GF-D8 (cell line): Measurements from ENCODE around the gene CPNE5.

Source experiments
- DNase-seq: peaks from one replicate; lab custom pipeline; 2025; lab: John Stamatoyannopoulos, UW

Gene CPNE5

DNA sequence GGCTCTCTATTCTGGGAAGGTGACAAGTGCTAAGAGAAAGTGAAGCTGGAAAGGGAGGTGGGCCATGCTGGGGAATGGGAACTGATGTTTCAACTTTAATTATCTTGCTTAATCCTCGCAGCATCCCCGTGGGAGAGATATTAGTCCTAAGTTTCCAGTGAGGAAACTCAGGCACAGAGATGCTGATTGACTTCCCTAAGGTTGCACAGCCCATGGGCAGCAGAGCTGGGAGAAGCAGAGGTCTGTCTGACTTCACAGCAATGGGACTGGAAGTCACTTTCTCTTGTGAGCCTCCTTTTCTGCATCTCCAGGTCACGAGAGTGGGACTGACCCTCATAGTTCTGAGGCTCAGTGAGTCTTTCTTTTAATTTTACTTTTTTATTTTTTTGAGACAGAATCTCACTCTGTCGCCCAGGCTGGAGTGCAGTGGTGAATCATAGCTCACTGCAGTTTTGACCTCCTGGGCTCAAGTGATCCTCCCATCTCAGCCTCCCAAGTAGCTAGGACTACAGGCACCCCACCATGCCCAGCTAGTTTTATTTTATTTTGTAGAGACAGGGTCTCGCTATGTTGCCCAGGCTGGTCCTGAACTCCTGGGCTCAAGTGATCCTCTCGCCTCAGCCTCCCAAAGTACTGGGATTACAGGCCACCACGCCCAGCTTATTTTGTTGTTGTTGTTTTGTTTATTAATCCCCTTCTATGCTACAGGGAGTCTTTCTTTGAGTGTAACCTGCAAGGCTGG lies 139.0 kb downstream of the CPNE5 start:
- no peak for DNase-seq

DNA sequence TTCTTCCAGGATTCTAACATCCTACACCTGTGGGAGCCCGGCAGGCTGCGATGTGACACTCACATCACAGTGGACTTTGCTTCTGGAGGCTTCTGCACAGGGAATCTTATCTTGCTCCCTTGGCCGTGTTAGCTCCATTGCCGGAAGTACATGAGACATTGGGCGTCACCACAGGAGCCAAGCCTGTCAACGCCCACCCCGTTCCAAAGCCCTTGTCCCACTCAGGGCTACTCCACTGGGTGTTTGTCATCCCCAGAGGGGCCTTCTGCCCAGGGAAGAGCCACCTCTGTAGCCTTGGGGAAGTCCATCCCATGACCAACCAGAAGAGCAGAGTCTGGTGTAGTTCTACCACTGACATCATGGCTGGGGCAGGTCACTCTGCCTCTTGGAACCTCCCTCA lies 139.9 kb downstream of the CPNE5 start:
- DNase-seq: no peak

DNA sequence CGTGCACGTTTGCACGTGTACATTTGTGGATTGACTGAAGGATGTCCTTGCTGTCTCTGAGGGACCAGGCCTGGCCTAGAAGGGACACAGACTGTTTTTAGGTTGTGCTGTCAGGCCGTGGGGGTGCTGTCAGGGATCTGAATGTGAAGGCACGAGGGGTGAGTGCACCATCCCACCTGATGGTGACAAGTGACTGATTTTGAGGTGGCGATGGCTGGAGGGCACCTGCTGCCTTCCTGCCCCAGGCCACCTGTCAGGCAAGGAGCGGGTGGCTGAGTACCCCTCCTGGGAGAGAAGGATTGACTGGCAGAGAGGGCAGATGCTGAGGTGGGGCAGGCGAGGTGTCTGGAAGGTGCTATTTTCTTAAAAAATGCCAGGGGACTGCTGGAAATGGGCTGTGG lies 140.4 kb downstream of the CPNE5 start:
- no peak for DNase-seq

DNA sequence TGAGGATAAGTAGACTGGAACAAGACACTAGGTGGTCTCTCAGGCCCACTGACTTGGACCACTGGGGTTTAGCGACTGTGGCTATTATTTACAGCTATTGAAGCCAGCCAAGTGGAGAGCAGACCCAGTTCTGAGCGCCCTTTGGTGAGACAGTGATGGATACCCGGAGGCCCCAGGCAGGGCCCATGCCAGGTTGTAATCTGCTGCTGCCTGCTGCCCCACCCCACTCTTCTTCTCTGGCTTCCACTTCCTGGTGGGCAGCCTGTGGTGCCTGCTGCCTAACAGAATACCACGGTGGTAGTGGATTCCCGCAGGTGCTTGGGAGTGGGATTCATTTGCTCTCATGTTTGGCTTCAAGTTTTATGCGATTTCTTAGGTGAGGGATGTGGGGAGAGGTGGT lies 141.0 kb downstream of the CPNE5 start:
- no peak for DNase-seq

DNA sequence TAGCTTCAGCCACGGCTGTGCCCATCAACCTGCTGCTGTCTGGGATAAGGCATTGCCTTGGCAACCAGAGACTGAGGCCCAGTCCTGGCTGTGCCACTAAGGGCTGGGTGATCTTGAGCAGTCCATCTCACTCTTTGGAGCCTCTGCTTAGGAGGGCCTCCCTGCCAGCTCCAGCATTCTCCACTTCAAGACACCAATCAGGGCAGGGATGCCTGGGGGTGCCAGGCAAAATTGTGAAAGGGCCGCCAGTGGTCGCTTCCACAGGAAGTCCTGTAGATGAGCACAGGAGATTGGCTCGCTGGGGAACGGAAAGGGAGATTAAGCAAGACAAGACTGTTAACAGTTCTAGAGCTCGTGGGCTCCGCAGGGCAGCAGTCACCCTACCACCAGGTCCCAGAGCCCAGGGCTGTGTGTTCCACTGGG lies 141.8 kb downstream of the CPNE5 start, which contains the start of gene RAB44:
TSS of gene RAB44 (plus strand) at position 346 of the 423 bp plus-strand sequence. CDS start 6,410 bp downstream, outside the sequence.
- peak; percentile 96 for DNase-seq

DNA sequence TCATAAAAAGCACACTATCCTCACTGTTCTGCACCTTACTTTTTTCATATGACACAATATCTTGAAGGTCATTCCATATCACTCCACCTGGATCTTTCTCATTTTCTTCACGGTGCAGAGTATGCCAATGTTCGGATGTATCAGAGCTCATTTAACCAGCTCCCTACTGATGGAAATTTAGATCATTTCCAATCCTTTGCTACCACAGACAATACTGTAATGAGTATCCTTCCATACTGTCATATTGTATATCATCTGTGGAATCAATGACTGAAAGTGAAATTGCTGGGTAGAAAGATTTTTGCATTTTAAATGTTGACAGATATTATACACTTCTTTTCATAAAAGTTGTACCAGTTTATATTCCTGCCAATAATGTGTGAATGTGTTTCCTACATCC lies 143.8 kb downstream of the CPNE5 start:
- no peak for DNase-seq

DNA sequence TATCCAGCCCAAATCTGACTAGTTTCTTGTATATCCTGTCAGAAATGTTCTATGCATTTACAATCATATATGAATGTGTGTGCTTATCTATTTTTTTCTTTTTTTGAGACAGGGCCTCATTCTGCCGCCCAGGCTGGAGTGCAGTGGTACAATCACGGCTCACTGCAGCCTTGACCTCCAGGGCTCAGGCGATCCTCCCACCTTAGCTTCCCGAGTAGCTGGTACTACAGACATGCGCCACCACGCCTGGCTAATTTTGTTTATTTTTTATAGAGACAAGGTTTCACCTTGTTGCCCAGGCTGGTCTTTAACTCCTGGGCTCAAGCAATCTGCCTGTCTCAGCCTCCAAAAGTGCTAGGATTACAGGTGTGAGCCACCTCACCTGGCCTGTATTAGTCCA lies 144.6 kb downstream of the CPNE5 start:
- no peak for DNase-seq

DNA sequence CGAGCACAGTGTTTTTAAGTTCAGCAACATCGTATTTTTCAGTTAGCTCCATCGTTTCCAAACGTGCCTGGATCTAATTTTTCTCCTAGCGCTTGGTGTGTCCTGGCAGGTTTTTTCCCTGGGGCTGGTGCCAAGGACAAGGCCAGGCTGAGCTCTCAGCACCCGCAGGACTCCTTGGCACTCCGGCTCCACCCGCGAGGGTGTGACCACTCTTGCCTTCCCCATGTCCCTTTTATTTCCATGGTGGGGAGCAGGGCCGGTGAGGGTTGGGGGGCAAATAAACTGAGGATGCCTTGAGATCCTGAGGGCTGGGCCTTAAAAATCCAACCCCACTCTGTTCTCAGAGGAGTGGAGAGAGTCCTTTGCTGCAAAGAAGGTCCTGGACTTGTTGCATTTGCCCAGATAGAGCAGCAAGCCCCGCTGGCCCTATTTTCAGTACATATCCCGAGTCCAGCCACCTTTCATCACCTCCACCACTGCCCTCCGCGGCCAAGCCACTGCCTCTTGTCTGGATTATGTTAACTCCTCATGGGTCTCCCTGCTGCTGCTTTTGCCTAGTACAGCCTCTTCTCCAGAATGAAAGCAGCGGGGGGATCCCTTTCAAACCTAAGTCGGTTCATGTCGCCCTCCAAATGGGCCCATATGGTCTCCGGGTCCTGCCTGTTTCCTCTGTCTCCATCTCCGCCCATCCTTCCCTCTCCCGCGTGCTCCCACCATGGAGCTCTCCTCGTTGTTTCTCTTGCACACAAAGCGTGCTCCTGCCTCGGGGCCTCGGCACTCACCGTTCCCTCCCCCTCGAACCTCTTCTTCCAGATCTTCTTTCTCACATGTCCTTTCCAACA lies 146.2 kb downstream of the CPNE5 start:
- no peak for DNase-seq

DNA sequence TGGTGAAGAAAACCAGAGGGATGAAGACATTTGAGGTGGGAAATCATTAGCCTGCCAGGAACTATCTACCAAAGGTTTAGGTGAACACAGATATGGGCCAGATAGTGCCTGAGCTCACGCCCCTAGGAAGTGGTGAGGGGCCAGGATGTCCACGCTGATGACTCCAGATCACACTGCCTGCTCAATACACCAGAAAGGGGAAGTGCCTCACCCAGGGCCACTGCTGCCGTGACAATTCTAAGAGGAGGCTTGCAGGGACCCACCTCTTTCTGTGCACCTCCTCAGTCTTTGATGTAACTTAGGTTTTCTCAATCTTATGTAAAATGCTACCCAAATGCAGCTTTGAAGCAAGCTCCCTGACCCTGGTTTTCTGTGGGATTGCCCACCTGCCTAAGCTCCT lies 147.0 kb downstream of the CPNE5 start:
- peak; percentile 68 for DNase-seq

DNA sequence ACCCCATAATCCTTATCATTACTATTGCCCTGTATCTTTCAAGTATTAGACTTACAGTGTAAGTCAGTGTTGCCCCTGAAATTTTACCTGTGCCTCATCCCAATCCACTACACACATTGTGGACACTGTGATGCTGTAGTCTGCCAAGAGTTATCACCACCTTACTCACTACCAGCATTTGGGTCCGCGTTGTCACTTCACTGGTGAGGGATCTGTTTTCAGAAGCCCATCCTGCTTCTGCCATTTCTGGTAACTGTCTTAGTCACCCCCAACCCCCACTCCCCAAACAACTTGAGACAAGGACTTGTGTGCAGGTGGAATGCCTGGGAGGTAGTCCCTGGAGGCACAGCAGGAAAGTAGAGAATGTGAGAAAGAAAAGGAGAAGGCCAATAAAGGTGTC lies 147.6 kb downstream of the CPNE5 start:
- DNase-seq: no peak

DNA sequence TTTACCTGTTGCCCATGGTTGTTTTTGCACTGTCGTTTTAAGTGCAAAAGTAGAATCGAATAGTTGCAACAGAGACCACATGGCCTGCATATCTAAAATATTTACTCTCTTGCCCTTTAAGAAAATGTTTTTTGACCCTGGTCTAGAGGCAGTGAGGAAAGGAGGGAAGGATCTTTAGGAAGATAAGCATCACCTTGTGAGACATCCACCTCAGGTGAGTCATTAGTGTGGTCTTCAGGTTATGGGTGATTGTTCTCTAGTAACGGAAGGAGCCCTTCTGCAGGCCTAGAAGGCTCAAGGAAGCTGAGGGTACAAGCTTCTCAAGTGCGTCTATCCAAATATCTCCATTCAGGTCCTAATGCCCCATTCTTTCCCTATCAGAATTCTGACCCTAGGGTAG lies 148.2 kb downstream of the CPNE5 start:
- no peak for DNase-seq
